ENCODE data around the gene CNTN1.

- TF ChIP-seq YY1 (IDR thresholded peaks at IDR 0.05; ENCODE audit: insufficient read depth, insufficient read length) (no peak), SUZ12 (IDR thresholded peaks at IDR 0.05; ENCODE audit: extremely low read depth, insufficient read depth, insufficient read length) (no peak)
Measured at GRCh38 chr12:41052441-41052840, 360.2 kb downstream of the CNTN1 start.

Data from NT2/D1 (cell line).